Activated CD4-positive, CD25-positive, alpha-beta regulatory T cell treated with anti-CD3 and anti-CD28 coated beads, Interleukin-2, amount 50 U/mL, for 16 hours (primary cell): ENCODE results near the gene M6PR.
"Not testable (repeated sequence)": the region's sequence is repeated elsewhere in the genome, so short reads cannot be mapped to it uniquely, and the experiment has no call there.

ENCODE experiments used
- DNase-seq: peaks from one replicate; pipeline ENCODE4 v3.0.0-alpha.2; 2020; ENCODE audit warnings: low read depth, low spot score

M6PR gene

GRCh38 chr12:8912914-8913313 lies 36.5 kb downstream of the M6PR start:
- DNase-seq, result no peak

GRCh38 chr12:8911606-8912268 lies 37.7 kb downstream of the M6PR start:
- DNase-seq, result no peak

GRCh38 chr12:8909752-8910151 lies 39.7 kb downstream of the M6PR start:
- DNase-seq, result no peak

- no peak for DNase-seq
These were observed 41.9 kb downstream of the M6PR start for GRCh38 chr12:8907513-8907912.

GRCh38 chr12:8906266-8907180 lies 42.9 kb downstream of the M6PR start:
- DNase-seq, result no peak

GRCh38 chr12:8905546-8905945 lies 43.9 kb downstream of the M6PR start:
- no peak for DNase-seq

- no peak for DNase-seq
These were observed 44.8 kb downstream of the M6PR start for GRCh38 chr12:8904665-8905064.

- no peak for DNase-seq
These were observed 45.8 kb downstream of the M6PR start for GRCh38 chr12:8903646-8904045.

- DNase-seq, result not testable (repeated sequence)
These were observed 46.7 kb downstream of the M6PR start for GRCh38 chr12:8902703-8903102.

- DNase-seq, result no peak
These were observed 49.6 kb downstream of the M6PR start for GRCh38 chr12:8899830-8900229.

- no peak for DNase-seq
These were observed 52.4 kb downstream of the M6PR start for GRCh38 chr12:8897081-8897480.

- DNase-seq, result no peak
These were observed 54.5 kb downstream of the M6PR start for GRCh38 chr12:8894986-8895385.

GRCh38 chr12:8894378-8894777 lies 55.1 kb downstream of the M6PR start:
- no peak for DNase-seq

- DNase-seq, result no peak
These were observed 57.5 kb downstream of the M6PR start for GRCh38 chr12:8891976-8892375.
